Right hindlimb (tissue), 1 donor: ENCODE data around the gene LRP3.
"Not testable (repeated sequence)": the region's sequence is repeated elsewhere in the genome, so short reads cannot be mapped to it uniquely, and the experiment has no call there.

ENCODE experiments used
- DNase-seq: peaks from one replicate; pipeline ENCODE4 v3.0.0-alpha.2; 2018

LRP3 gene

DNA sequence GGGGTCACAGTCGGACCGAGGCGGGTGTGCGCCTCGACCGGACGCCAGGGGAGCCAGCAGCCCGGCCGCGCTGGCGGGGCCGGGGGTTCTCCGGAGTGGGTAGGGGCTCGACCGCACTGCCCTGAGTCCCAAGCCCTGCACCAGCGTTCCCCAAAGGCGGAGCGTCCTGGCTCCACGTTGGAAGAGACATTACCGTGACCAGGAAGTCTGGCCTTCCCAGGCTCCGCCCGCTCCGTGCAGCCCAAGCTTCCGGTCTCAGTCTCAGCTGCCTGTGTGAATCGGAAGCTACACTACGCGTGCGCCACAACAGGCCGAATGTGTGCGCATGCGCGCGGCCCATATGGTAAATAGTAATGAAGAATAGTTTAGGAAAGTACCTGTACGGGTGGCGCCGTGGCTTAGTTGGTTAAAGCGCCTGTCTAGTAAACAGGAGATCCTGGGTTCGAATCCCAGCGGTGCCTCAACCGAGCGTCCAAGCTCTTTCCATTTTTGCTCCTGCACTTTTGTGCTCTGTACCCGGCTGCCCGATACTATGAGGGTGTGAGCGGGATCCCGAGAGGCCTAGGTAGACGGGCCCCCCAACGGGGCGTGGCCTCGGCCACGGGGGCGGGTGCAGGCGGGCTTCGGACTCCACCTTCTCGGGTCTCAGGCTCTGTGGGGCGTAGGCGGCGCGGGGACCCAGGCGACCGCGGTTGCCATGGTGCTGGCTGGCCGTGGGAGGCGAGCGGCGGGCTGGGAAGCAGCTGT, 17.3 kb upstream of the LRP3 start:
- peak; percentile 99 for DNase-seq

DNA sequence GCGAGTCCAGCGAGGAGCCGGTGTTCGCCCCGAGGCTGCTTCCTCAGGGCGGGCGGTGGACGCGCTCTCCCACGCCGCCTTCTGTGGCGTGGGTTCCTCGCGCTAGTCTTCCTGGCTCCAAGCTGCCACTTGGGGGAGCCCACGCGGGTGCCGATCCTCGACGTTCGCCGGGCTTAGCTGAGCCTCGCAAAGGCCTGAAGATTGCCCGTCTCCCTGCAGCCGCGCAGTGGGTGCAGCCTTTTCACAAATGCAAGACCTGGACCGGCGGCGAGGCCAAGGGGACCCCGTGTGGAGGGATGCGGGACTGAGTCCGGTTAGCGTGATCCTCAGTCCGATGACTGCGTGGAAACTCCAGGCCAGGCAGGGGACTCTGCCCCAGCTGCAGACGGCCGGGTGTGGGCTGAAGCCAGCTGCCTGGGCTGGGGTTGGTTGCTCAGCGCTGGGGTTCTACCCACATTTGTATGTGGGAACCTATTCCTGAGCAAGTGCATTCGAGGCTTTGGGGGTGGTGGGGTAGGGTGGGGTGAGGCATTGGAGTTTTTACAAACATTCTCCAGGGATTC, 16.6 kb upstream of the LRP3 start:
- DNase-seq: no peak

DNA sequence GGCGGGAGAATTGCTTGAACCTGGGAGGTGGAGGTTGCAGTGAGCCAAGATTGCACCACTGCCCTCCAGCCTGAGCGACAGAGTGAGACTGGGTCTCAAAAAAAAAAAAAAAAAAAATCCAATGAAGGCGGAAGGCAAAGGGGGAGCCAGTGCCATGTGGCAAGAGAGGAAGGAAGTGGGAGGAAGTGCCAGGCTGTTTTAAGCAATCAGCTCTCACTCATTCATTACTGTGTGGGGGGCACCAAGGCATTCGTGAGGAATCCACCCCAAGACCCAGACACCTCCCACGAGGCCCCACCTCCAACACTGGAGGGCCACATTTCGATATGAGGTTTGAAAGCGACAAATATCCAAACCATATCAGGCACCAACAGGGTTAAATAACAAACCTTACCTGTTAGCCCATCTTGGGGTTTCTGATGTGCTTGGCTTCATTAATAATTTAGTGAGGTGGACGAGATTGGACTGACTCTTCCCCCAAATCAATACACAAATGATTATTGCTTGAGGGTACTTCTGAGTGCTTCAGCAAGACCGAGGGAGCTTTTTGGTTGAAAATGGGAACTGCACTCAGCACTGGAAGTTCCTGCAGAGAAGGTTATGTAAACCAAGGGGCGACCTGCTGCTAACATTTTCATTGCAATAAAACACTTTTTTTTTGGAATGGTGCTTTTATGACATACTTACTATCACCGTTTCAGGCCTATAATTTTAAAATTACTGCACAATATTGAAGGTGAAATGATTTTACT, 7.5 kb upstream of the LRP3 start:
- no peak for DNase-seq

DNA sequence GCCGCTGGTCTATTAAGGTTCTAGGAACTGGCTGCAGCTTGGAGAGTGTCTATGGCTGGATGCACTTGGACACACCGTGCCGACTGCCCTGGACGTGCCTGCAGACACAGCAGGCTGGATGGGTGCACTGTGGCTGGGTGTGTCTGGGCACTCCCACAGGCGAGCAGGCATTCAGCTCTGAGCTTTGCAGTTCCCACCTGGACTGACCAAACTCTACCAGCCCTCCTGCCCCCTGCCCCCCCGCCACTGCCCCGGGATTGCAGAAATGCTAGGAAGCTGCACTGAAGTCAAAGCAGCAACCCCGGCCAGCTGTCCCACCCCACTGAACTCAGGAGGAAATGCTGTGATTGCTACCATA, 7.0 kb upstream of the LRP3 start:
- DNase-seq: no peak

DNA sequence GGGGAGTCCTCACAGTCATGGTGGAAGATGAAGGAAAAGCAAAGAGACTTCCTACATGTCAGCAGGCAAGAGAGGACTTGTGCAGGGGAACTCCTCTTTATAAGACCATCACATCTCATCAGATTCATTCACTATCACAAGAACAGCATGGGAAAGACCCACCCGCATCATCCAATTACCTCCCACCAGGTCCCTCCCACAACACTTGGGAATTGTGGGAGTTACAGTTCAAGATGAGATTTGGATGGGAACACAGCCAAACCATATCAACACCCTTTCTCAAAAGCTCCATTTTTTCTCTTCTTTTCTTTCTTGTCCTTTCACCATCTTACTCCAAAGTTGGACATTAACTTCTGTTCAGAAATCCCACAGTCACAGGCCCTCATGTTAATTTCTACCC, 4.7 kb upstream of the LRP3 start:
- DNase-seq: no peak

DNA sequence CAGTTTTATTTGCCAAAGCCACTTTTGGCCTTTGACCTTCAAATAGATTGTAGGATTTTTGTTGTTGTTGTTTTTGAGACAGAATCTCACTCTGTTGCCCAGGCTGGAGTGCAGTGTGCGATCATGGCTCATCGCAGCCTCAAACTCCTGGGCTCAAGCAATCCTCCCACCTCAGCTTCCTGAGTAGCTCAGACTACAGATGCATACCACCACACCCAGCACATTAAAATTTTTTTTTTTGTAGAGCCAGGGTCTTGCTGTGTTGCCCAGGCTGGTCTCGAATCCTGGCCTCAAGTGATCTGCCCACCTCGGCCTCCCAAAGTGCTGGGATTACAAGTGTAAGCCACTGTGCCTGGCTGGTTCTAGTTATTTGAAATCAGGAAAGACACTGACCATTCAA, 3.0 kb upstream of the LRP3 start:
- DNase-seq: not testable (repeated sequence)

DNA sequence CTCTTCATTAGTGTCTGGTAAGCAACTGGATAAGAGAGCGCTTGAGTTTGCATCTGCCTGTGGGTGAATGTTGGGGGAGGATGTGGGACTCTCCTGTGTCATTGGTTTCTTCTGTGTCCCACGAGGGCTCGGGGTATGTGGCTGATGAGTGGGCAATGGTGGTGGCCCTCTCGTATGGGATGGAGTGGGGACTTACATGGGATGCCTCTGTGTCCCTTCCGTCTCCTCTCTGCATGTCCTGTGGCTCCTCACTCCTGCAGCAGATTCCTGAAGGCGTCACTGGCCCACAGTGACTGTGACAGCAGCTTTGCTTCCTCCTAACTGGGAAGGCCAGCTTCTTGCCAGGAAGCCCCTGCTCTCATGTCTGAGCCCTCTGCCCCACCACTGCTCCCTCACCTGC, 2.6 kb upstream of the LRP3 start:
- DNase-seq: no peak

DNA sequence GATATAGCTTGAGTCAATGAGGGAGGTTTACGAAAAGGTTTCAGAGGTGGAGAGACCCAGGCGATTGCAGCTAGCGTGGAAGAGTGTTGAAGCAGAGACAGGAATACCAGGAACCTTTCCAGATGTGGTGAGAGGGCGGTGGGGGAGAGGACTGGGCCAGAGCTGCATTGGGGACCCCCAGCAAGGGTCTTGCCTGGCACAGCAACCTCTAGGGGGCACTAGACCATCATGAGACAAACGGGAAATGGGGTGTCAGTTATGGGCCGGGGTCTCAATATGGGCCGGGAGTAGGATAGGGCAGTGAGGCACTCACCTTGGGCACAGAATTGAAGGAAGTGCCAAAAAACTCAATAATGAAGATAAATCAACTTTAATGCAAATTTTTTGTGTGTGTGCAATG, 2.1 kb upstream of the LRP3 start:
- DNase-seq: no peak

DNA sequence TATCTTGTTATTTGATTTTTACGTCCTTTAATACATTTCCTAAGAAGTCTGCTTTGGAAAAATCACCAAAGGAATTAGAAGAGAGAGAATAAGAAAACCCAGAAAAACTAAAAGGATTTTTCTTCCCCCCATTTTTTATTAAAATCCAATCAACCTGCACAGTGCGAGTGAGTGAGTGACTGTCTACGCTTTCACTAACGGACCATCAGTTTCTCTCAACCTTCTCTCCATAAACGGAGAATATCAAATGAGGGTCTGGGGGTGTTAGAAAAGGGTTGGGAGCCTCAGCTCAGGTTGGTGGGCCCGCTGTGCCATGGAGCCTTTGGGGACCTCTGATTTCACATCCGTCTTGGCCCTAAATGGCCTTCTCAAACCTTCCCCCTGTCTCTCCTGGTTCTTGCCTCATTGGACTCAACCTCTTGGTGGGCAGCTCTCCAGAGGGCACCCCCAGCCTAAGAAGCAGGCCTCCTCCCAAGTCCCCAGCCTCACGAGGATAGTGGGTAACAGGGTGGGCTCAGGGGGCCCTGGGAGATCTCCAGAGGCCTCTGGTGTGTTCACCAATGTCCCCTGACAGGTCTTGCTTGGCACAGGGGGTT, 763 bp upstream of the LRP3 start:
- DNase-seq: no peak

DNA sequence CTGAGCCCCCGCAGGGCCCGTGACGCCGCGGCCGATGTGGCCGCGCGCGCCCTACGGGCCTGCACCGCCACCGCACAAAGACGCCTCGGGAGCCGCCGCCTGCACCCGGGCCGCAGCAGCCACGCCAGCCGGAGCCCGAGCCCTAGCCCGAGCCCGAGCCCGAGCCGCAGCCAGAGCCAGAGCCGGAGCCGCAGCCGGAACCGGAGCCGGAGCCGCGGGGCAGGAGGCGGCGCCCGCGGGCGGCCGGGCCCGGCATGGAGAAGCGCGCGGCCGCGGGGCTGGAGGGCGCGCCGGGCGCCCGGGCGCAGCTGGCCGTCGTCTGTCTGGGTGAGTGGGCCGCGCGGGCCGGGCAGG, 379 bp downstream of the LRP3 start:
- no peak for DNase-seq

DNA sequence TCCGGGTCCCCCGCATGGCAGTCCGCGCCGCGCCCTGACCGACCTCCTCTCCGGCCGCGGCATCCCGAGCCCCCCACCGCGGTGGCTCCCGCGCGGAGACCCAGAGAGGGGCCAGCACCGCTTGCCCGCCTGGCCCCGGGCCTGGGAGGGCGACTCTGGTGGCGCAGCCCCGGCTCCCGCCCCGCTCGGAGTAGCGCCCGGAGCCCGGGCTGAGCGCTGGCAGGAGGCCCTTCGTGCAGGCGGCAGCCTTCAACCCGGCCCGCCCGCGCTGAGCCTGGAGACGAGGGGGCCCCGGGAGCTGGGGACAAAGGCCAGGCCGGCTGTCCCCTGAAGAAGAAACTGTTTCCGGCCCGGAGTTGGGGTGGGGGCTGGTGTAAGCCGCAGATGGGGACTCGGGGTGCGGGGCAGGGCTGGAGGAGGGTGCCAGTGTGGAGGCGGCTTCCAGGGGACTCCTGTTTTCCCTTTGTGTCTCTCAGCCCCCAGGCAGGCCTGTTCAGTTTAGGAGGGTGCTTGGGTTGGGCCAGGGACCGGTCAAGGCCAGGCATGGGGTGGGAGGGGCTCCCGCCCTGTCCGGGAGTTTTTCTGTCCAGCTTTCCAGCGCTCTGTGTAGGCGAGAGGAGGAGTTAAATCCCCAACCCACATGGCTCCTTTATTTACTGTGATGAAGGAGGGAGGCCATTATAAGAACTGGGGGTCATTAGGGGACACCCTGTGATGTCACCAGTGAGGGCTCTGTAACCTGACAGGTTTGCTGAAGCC, 935 bp downstream of the LRP3 start:
- DNase-seq: peak; percentile 54

DNA sequence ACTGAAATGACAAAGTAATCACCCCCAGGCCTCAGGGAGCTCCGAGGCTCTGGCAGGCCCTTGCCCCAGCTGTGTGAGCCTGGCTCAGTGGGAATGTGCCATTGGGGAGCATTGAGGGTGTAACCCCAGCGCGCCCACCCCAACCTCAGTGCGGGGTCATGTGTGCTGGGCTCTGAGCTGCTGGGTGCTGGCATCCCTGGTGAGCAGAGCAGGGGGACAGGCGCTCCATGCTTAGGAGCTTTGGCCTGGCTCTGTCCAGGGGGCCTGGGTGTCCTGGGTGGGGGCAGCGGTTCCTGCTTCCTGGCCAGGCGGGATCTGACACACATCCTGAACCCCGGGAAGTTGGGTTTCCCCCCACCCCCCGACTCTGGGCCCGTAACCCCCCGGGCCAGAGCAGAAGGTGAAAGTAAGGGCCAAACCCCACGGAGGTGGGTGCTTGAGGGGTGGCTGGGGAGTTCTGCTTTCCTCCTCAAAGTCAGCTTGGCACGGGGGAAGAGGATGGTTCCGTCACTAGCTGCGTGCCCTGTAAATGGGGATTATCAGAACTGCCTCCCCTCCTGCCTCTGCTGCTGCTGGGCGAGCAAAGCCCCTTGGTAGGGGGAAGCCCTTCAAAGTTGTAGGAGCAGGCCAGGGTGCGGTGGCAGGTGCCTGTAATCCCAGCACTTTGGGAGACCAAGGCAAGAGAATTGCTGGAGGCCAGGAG, 1.7 kb downstream of the LRP3 start:
- DNase-seq: no peak

DNA sequence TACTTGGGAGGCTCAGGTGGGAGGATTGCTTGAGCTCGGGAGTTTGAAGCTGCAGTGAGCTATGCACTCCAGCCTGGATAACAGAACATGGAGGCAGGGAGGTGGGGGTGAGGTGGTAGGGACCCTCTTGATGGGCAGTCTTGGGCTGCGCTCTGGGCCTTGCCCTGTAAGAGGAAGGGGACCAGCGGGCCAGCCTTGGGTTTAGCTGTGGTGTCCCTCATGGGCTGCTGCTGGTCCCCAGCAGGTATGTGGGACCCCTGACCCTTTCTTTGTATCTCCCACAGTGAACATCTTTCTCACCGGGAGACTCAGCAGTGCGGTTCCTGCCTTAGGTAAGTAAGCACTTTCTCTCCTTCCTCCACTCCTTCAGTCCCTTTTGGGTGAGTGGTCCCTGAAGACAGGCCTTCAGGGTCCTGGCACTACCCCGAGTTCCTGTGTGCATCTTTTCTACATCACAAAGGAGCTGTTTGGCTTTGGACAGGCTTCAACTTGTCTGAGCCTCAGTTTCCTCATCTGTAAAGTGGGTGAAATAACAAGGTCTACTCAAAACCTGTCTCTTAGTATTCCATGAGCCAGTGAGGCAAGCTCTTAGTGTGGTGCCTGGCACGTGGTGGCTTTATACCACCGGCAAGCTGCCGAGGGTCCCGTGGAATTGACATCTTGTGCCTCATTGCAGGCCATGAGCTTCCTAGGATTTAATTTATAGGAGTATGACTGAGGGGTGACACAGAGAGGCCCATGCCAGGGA, 2.5 kb downstream of the LRP3 start:
- no peak for DNase-seq

DNA sequence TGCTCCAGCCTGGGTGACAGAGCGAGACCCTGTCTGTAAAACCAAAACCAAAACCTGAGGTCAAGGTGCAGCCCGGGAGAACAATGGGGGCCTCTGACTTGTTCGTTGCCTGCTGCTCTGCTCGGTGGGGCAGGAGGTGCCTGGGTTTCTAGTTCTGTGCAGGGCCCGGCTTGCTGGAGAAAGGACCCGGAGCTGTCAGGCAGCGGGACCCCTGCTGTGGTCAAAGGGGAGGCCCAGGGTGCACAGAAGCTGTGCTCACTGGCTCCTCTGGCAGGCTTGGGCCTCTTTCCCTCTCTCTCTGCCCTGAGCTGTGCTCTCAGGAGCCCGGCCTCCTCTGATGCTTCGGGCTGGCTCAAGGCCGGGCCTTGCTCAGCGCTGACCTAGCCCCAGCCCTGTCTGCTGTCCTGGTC, 3.5 kb downstream of the LRP3 start:
- no peak for DNase-seq

DNA sequence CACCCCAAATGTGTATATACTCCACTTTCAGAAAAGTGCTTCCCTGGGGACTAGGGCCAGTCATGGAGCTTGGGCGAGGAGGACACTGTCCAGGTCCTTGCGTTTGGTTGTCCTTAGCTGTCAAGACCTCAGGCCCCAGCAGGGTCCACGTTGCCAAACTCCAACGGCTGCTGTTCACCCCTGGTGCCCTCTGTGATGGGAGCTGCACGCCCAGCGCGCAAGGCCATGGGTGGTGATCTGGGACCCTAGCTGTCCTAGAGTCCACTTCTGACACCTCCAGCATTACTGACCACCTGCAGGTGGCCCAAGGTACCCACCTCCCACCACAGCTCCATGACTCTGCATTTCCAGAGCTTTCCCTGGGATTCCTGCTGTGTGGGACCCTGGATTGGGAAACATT, 4.0 kb downstream of the LRP3 start:
- no peak for DNase-seq

DNA sequence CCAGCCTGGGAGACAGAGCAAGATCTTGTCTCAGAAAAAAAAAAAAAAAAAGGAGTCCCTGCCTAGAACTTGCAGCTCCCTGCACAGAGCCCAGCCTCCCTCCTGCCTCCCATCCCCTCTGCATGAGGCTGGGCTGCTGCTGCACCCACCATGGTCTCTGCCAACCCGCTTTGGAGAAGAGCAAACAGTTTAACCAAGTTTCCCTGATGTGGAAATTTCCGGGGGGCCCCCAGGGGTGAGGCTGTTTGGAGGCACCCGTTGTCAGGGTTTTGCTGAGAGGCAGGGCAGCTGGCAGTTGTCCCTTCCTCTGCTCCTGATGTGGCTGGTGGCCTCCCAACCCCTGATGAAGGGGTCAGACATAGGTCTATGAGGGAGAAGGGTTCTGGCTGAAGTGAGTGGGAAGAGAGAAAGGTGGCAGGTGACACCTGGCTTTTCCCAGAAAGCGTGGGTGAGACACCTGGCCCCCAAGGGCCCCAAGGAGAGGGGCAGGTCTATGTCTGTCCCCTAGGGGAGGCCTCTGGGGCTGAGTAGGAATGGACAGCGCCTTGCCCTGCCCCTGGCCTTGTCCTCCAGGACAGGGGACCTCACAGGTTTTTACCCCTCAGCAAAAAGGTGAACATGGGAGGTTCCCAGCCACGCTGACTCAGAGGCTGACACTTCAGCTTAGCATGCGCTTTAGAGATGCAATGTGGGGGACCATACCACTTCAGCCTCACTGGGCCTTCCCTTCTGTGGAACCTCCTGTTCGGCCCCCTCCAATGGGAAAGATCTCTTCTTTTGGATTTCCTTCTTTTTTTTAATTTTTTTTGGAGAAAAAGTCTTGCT, 5.5 kb downstream of the LRP3 start:
- DNase-seq: peak; percentile 12

DNA sequence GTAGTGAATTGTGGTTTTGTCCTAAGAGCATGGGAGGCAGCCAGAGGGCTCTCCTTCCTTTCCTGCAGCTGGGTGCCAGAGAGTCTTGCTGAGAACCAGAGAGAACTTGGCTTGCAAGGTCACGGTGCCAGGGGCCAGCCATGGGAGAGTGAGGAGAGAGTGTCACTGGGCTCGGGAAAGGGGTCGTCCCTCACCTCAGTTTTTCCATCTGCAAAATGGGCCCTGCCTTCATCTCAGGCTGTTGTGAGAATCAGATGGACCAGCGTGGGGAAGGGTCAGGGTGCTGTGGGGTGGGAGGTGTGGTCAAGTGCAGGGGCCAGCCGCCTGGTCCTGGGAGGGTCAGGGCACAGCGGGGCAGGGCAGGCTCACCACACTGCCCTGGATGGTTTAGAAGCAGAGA, 7.3 kb downstream of the LRP3 start:
- no peak for DNase-seq

DNA sequence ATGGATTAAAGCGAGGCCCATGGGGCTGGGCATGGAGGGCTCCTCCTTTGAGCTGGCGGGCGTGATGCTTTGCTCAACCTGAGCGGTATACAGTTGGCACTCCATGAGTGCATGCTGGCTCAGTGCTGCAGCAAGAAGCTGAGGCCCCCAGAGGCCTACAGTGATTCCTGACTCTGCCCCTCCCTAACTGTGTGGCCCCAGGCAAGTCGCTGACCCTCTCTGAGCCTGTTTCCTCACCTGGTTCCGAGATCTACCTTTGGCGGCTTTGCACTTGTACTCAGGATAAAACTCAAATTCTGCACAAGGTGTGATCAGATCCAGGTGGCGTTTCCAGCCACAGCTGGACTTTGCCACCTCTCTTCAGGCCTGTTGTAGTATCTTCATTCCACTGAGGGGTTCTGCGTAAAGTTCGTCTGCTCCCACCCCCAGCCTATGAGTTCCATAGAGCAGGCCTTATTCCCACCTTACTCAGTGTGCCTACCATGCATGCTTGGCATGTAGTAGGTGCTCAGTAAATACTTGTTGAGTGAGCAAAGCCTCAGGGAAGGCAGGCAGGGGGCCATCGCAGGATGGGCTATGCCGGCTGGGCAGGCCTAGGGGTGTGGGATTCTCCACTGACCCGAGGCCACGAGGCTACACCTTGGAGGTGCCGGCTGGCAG, 7.9 kb downstream of the LRP3 start:
- no peak for DNase-seq

DNA sequence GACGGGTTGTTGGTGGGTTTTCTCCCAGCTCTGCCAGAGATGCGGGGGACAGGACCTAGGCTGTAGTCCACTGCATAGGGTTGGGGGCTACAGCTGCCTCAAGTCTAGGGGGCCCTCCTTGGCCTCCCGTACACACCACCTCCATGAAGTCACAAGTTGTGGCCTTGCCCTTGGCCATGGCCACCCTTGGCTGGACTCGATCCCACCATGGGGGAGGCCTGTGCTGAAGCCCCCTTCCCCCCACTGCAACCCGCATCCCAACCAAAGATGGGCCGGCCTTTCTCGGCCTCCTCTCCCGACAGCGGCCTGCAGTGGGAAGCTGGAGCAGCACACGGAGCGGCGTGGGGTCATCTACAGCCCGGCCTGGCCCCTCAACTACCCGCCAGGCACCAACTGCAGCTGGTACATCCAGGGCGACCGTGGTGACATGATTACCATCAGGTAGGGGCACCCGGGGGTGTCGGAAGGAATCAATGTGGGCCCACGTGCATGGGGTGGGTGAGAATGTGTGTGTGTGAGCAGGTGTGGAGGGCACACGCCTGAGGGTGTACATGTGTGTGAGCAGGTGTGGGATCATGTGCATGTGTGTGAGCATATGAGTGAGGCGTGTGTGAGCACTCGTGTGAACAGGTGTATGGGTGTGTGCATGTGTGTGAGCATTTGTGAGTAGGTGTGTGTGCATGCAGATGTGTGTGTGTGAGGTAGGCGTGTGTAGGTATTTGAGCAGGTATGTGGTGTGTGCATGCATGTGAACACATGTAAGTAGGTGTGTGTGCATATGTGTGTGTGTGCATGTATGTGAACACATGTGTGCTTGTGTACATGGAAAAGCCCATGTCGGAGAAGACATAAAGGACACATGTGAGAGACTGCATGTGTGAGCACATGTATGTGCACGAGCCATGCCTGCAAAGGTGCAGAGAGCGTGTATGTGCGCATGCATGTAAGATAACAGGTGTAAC, 8.7 kb downstream of the LRP3 start:
- DNase-seq: no peak
